ENCODE measurements around the gene AGTR1.
"Not testable (repeated sequence)": the region's sequence is repeated elsewhere in the genome, so short reads cannot be mapped to it uniquely, and the experiment has no call there.

The AGTR1 gene

GRCh38 chr3:148758303-148758884 lies 60.7 kb downstream of the AGTR1 start:
- DNase-seq (ENCODE audit: low read depth) = no peak

DNA sequence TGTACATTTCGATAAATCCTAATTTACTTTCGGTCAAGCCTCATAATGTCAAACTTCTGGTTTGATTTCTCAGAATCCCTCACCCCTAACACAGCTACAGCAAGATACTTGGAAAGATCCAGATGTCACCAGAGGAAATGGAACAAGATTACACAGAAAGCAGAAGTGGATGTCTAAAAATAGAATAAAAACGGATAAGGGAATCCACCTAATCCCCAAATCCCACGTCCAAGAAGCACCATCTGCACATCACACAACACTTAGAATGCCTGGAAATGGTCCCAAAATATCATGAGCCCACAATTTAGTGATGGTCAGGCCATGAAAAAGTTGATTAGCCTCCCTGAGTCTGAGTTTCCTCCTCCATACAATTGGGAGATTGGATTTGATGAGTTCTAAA lies 61.7 kb downstream of the AGTR1 start:
- no peak for DNase-seq (ENCODE audit: low read depth)

- DNase-seq (ENCODE audit: low read depth) = no peak
These were observed 65.5 kb downstream of the AGTR1 start for GRCh38 chr3:148763156-148763680.

GRCh38 chr3:148763986-148764935 lies 66.6 kb downstream of the AGTR1 start:
- no peak for DNase-seq (ENCODE audit: low read depth)

DNA sequence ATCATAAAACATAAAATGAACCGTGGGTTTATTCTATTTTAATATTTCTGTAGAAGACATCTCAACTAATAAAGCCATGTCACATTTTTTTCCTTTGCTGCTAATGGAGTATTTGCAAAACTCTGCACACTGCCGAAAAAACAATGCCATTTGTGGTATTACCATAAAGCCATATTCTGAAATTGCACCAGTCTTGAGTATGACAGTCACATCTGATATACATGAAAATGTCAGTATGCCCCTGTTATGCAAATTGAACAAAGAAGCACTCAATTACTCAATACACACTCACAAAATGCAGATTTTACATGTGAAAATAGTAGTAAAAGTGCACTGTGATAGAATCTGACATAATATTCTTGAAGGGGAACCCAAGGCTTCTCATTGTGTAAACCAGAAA lies 74.7 kb downstream of the AGTR1 start:
- DNase-seq (ENCODE audit: low read depth) = no peak

DNA sequence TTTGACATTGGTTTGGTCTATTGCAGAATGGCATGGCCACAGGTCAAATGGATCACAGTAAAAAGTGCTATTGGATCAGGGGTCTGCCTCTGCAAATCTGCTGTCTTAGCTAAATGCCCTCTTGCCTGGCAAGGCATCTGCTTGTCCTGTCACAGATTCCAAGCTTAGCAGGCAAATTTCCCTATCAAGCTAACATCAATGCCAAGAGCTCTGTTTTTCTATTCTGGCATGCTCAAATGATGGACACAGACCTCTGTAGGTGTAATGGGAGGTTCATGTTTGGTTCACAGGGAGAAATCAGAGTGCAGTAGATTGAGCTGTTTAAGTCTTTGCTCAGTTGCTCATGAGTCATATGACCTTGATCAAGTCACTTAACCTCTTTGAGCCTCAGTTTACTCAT lies 75.1 kb downstream of the AGTR1 start:
- DNase-seq (ENCODE audit: low read depth) = no peak

- no peak for DNase-seq (ENCODE audit: low read depth)
These were observed 76.1 kb downstream of the AGTR1 start for GRCh38 chr3:148773805-148774204.

DNA sequence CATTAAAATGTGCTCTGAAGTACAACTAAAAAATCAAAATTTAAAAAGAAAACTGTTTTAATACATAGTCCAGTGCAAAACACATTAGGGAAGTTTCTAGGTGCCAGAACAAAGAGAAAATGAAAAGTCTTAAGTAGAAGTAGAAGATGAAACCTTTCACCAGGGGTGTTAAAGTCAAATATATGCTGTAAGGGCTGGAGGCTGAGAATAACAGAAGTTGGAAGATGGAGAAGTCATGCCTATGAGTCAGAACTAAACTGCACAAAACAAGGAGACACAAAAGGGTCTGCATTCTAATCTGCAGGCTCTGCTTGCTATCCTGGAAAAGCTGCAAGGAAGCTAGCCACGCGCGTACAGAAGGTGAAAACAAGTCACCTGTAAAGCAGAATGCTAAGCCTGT lies 81.2 kb downstream of the AGTR1 start:
- DNase-seq (ENCODE audit: low read depth) = no peak

DNA sequence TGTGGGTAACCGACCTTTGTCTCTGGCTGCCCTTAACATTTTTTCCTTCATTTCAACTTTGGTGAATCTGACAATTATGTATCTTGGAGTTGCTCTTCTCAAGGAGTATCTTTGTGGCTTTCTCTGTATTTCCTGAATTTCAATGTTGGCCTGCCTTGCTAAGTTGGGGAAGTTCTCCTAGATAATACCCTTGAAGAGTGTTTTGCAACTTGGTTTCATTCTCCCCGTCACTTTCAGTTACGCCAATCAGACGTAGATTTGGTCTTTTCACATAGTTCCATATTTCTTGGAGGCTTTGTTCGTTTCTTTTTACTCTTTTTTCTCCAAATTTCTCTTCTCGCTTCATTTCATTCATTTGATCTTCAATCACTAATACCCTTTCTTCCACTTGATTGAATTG lies 87.3 kb downstream of the AGTR1 start:
- not testable (repeated sequence) for DNase-seq (ENCODE audit: low read depth)

DNA sequence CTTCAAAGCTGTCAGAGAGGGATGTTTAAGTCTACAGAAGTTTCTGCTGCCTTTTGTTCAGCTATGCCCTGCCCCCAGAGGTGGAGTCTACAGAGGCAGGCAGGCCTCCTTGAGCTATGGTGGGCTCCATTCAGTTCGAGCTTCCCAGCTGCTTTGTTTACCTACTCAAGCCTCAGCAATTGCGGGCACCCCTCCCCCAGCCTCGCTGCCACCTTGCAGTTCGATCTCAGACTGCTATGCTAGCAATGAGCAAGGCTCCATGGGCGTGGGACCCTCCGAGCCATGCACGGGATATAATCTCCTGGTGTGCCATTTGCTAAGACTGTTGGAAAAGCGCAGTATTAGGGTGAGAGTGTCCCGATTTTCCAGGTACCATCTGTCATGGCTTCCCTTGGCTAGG lies 88.5 kb downstream of the AGTR1 start:
- not testable (repeated sequence) for DNase-seq (ENCODE audit: low read depth)

GRCh38 chr3:148789146-148789545 lies 91.4 kb downstream of the AGTR1 start:
- DNase-seq (ENCODE audit: low read depth) = no peak

GRCh38 chr3:148789906-148790305 lies 92.2 kb downstream of the AGTR1 start:
- DNase-seq (ENCODE audit: low read depth) = no peak

- DNase-seq (ENCODE audit: low read depth) = no peak
These were observed 92.7 kb downstream of the AGTR1 start for GRCh38 chr3:148790370-148790769.

GRCh38 chr3:148790851-148791735 lies 93.4 kb downstream of the AGTR1 start:
- DNase-seq (ENCODE audit: low read depth) = no peak

- DNase-seq (ENCODE audit: low read depth) = no peak
These were observed 94.2 kb downstream of the AGTR1 start for GRCh38 chr3:148791920-148792319.

- DNase-seq (ENCODE audit: low read depth) = no peak
These were observed 94.8 kb downstream of the AGTR1 start for GRCh38 chr3:148792516-148792915.

Data from activated gamma-delta T cell treated with anti-CD3 and anti-CD28 coated beads, Interleukin-2, amount 50 U/mL, for 16 hours (primary cell).